Transverse colon (tissue), 4 donors: ENCODE measurements around the gene KIF18A.

Experiments used
- CTCF ChIP-seq, 5 experiments: fragments of 200-600 bp in 3 of 5; fragments of 450-650 bp in 2 of 5; sonication (generic) in 3 of 5; IDR thresholded peaks; 1 replicate in 2 of 5; 2 replicates in 3 of 5; pipeline ENCODE4 v1.5.1; 2016 to 2017; ENCODE audit warnings: antibody characterized with exemption in 5 of 5, inconsistent platforms in 3 of 5, mild to moderate bottlenecking in 2 of 5, moderate library complexity in 1 of 5
- POLR2AphosphoS5 ChIP-seq, 3 donors: sonication (generic); formaldehyde crosslinking; IDR thresholded peaks; one replicate each; pipeline ENCODE4 v1.6.1; 2016; ENCODE audit warnings: antibody characterized with exemption in 3 of 3

- TF ChIP-seq CTCF (IDR thresholded peaks at IDR 0.05), result no peak
- TF ChIP-seq POLR2AphosphoS5 (IDR thresholded peaks at IDR 0.05), result no peak
Observed at GRCh38 chr11:28106353-28107043, 1.5 kb downstream of the KIF18A start.
